ENCODE data around the gene NHERF1.

DNA sequence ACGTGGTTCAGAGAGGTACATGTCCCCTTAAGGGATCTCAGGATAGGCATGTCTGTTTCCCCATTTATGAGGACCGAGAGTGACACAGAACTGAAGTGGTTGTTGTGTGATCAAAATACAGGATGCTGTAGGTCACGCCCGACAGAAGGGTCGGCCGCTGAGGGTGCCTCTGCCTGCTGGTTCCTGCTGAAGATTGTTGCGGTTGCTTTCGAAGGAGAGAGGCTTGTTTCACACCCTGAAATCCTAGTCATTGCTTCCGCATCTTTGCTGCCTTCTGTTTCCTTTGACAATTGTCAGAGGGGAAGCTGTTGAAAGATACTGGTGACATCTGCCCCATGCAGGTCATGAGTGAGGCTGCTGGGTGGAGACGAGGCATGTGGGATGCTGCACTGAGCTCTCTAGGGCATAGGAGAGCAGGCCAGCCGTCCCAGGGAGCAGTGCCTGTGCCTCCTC is 31.5 kb downstream of the NHERF1 start:
- TF ChIP-seq, protein P1, sequence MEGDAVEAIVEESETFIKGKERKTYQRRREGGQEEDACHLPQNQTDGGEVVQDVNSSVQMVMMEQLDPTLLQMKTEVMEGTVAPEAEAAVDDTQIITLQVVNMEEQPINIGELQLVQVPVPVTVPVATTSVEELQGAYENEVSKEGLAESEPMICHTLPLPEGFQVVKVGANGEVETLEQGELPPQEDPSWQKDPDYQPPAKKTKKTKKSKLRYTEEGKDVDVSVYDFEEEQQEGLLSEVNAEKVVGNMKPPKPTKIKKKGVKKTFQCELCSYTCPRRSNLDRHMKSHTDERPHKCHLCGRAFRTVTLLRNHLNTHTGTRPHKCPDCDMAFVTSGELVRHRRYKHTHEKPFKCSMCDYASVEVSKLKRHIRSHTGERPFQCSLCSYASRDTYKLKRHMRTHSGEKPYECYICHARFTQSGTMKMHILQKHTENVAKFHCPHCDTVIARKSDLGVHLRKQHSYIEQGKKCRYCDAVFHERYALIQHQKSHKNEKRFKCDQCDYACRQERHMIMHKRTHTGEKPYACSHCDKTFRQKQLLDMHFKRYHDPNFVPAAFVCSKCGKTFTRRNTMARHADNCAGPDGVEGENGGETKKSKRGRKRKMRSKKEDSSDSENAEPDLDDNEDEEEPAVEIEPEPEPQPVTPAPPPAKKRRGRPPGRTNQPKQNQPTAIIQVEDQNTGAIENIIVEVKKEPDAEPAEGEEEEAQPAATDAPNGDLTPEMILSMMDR (conservative IDR thresholded peaks at IDR 0.05) = no peak
- no peak for TF ChIP-seq EZH2 (IDR thresholded peaks at IDR 0.05; ENCODE audit: low read depth)
